Stimulated activated CD4-positive, alpha-beta T cell treated with anti-CD3 and anti-CD28 coated beads, Interleukin-2, amount 100 ng/mL, for 48 hours (primary cell): ENCODE results near the gene B3GALT2.

Experiments used
- DNase-seq, 2 donors: peaks; one replicate each; pipeline ENCODE4 v3.0.0-alpha.2; 2020

Gene B3GALT2

GRCh38 chr1:193181985-193182384, 4.4 kb downstream of the B3GALT2 start:
- DNase-seq = no peak

- no peak for DNase-seq
These were observed 4.9 kb downstream of the B3GALT2 start for GRCh38 chr1:193181536-193181935.

GRCh38 chr1:193179094-193179493, 7.3 kb downstream of the B3GALT2 start:
- no peak for DNase-seq

GRCh38 chr1:193176788-193177187, 9.6 kb downstream of the B3GALT2 start:
- no peak for DNase-seq

GRCh38 chr1:193176113-193176512, 10.3 kb downstream of the B3GALT2 start:
- no peak for DNase-seq

GRCh38 chr1:193157360-193157759, 29.1 kb downstream of the B3GALT2 start:
- no peak for DNase-seq

- no peak for DNase-seq
These were observed 29.6 kb downstream of the B3GALT2 start for GRCh38 chr1:193156822-193157142.

GRCh38 chr1:193156117-193156821, 30.1 kb downstream of the B3GALT2 start:
- no peak for DNase-seq

- no peak for DNase-seq
These were observed 41.4 kb downstream of the B3GALT2 start for GRCh38 chr1:193144999-193145398.

GRCh38 chr1:193144361-193144938, 42.0 kb downstream of the B3GALT2 start:
- no peak for DNase-seq

GRCh38 chr1:193143285-193143684, 43.1 kb downstream of the B3GALT2 start:
- DNase-seq = no peak

- no peak for DNase-seq
These were observed 44.0 kb downstream of the B3GALT2 start for GRCh38 chr1:193142409-193142808.

GRCh38 chr1:193141804-193142203, 44.6 kb downstream of the B3GALT2 start:
- DNase-seq = no peak

GRCh38 chr1:193140254-193140653, 46.2 kb downstream of the B3GALT2 start:
- no peak for DNase-seq

GRCh38 chr1:193131266-193131860, 55.0 kb downstream of the B3GALT2 start:
- no peak for DNase-seq
